LoVo (cell line): ENCODE measurements around the gene CAMK2G.

Experiments
- DNase-seq: peaks from one replicate; pipeline ENCODE4 v3.0.0-alpha.2; 2016; ENCODE audit warnings: low spot score

Gene CAMK2G

DNA sequence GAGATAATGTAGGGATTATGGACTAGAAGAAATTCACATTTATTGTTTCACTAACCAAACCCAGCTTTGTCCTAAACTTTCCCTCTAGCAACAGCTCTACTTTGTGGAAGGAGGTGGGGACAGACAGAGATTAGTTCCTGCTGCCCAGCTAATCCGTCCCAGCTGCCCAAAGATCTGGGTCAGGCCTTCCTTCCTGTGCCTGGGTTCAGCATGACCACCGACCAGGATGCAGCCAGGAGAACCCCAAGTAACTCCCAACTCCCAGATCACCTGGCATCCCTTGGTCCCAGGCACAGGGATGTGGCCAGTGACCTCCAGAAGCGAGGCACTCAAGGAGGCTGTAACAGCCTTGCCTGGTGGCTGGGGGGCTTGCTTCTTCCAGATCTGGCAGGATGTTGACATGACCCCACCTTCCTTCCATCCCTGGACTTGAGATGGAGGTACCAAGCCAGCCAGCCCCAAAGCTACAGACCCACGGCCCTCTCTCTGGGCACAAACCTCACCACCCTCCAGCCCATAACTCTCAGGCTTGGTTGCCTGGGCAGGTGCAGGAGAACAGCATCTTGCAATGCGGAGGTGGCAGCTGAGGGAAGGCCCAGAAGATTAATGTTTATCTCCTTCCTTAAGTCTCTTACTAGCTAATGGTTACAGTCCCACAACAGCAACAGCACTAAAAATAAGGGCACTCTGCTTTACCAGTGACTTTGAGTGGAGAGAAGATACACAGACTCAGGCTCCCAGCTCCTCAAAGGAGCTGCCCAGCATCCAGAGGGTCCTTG lies 11.1 kb downstream of the CAMK2G start:
- no peak for DNase-seq

GRCh38 chr10:73862011-73862410 lies 12.3 kb downstream of the CAMK2G start:
- DNase-seq: no peak

- no peak for DNase-seq
Measured at GRCh38 chr10:73859784-73860491, 14.4 kb downstream of the CAMK2G start.

GRCh38 chr10:73859428-73859783 lies 14.9 kb downstream of the CAMK2G start:
- DNase-seq: no peak

DNA sequence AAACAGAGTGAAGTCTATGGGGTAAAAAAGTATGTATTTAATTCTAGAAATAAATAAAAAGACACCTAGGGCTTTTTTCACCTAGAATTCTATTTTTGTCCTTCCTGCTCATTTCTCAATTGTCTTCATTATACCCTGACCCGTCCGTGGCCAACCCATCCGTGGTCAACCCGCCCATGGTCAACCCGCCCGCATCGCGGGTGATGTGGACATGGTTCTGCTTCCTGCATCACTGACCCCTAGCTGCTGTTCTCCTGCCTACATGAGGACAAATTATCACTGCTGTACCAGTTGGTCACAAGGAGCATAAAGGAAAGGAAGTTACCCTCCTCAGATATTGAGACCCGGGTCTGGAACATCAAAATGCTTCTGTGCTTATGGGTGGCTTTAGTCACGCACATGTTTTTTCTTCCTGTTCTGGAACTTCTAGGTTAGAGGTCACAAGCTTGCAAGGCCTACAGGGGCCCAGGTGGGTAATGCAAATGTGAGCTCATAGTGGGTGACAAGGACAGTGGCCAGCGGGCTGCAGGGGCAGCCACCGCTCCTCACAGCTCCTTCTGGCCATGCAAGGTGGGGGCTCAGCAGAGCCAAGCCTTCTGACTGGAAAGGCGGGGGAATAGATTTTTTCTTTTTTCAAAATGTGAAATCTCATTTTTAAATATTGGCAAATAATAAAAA lies 15.5 kb downstream of the CAMK2G start:
- no peak for DNase-seq

- no peak for DNase-seq
Measured at GRCh38 chr10:73858013-73858708, 16.2 kb downstream of the CAMK2G start.

GRCh38 chr10:73857446-73857845 lies 16.9 kb downstream of the CAMK2G start:
- no peak for DNase-seq

DNA sequence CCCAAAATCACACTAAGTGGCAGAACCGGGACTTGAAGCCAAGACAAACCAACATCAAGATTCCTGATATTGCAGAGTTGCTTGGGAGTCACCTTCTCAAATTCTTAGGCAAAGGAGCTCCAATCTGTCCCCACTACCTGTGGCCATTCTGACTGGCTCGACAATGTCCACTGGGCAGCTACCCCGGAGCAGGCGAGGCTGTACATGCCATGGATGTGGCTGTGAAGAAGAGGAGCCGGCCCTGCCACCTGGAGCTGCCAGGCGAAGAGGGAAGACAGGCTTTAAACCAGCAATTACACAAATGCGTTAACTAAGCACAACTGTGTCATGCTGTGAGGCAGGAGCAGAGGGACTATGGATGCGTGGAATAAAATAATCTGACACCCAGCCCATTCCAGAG lies 18.1 kb downstream of the CAMK2G start:
- DNase-seq: no peak

- no peak for DNase-seq
Measured at GRCh38 chr10:73855413-73855812, 18.9 kb downstream of the CAMK2G start.

DNA sequence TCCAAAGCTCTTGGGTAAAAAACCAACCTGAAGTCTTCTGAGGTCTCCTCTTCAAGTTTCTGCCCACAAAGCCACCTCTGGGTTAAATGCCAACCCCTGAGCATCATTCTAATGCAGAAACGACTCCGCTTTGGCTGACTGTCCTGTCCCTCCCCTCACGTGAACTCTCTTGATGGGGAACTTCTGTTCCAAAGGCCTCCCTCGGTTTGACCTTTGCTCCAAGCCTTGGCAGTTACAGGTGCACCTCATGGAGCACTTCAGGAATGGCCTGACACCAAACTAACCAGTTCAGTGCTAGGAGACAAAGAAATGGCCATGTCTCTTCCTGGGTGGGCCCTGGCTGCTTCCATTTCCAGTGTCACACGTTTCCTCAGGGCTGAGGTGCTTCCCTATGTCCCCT lies 20.0 kb downstream of the CAMK2G start:
- no peak for DNase-seq

GRCh38 chr10:73853196-73853595 lies 21.2 kb downstream of the CAMK2G start:
- DNase-seq: no peak

GRCh38 chr10:73850863-73851461 lies 23.4 kb downstream of the CAMK2G start:
- no peak for DNase-seq

DNA sequence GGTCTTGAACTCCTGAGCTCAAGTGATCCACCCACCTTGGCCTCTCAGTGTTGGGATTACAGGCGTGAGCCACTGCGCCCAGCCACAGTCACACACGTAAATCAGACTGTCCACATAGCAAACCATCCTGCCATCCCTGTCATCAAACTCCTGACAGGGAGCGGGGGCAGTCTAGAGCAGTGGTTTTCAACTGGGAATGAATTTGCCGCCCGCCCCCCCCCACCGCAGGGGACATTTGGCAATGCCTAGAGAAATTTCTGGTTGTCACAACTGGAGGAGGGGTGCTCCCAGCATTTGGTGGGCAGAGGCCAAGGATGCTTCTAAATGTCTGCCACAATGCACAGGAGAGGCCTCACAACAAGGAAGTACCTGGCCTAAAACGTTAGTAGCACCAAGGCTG lies 24.1 kb downstream of the CAMK2G start:
- DNase-seq: no peak

- peak; percentile 61 for DNase-seq
Measured at GRCh38 chr10:73848821-73849489, 25.4 kb downstream of the CAMK2G start.

GRCh38 chr10:73847031-73847430 lies 27.3 kb downstream of the CAMK2G start:
- DNase-seq: no peak

DNA sequence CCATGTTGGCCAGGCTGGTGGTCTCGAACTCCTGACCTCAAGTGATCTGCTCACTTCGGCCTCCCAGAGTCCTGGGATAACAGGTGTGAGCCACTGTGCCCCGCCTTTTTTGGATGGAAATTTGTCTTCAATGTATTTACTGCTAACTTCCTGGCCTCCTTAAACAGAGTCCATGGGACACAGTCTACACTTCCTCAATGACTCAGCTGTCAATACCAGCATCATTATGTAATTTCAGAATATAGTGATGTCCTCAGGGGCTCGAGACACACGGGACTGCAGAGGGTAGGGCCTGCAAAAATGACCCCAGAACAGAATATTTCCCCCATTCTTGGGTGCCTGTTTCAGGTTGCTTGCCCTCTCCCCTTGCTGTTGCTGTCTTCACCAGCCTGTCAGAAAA lies 31.1 kb downstream of the CAMK2G start:
- DNase-seq: no peak

GRCh38 chr10:73842349-73842748 lies 32.0 kb downstream of the CAMK2G start:
- no peak for DNase-seq

DNA sequence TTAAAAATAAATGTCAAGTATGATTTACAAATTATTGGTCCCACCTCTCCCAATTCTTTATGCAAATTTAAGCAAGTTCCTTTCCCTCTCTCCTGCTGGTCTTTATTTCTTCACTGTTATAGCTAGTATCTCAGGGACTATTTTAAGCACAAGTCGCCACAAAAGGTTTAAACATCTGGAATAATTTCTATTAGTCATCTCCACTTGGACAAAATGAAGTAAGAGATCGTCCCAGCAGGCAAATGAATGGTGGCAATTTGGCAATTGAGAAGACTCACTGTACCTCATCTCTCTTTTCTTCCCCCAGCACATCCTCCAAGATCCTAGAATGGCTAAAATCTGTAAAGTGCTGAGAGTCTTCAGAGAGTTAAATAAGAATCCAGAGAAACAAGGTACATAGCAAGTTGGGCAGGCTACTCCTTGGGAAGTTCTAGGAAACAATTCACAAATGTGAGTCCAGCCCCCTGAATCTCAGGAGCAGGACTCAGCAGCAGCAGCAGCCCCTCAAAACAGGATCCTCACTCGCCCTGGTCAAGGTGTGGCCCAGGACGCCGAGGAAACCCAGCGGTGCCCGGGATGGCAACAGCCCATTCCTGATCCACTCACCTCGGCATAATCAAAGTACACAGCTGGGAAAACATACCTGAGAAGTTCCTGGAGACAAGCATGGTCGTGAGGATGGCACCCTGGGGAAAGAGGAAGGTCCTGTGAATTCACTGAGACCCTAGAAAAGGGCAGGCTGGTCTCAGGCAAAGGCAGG lies 32.6 kb downstream of the CAMK2G start:
- DNase-seq: no peak

- DNase-seq: no peak
Measured at GRCh38 chr10:73841061-73841421, 33.3 kb downstream of the CAMK2G start.

DNA sequence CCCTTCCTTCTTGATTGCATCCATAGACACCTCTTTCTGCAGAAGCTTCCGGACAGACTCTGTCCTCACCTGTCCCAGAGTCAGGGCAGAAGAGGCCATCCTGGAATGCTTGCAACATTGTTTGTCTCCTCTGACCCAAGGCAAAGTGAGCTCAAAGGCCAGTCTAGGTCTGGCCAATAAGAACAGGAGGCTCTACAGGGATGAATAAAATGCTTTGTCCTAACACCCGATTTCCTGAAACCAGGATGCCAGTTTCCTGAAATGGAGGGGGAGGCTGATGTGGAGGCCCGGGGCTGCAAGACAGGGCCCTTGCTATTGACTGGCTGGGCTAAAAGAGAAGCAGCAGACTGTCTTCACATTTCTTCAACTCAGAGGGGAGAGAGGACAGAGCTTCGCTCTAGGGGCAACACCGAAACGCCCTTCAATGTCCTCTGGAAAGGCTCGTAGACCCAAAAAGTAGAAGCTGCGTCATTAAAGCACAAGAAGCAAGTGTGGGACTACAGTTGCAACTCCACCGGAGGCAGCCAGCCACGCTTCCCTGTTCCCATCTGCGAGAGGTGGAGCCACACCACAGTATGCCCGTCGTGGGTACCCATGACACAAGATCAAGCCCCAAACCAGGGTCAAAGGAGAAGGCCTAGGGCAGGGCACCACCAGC lies 33.8 kb downstream of the CAMK2G start:
- DNase-seq: no peak

DNA sequence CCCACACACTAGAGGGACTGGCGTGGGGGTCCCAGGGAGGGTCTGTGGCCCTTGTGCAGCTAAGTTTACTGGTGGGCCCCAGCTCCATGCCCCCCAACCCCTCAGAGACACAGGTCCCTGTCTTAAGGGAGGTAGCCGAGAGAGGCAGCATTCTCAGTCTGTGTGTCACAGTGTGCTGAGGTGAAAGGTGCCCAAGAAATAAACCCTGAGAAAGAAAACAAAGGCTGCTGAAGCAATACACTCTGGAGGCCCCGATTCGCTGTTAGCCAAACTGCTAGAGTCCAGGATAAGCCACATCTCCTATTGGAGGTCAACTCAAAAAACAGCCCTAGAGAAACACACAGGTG lies 34.3 kb downstream of the CAMK2G start:
- no peak for DNase-seq
